Hepatocyte (in vitro differentiated cells): ENCODE measurements around the gene FOXL1. TPM values are rescaled to one million over a fixed set of nuclear protein-coding genes. Genes with fewer than 3 reads are reported as not detected.

Source experiments
- DNase-seq: peaks from one replicate; pipeline ENCODE4 v3.0.0-alpha.2; 2016; ENCODE audit warnings: low spot score
- H2AFZ ChIP-seq: fragments of 200-600 bp; sonication (generic); 2 replicates; pipeline ENCODE4 v1.6.0; 2016; ENCODE audit warnings: antibody characterized with exemption, mild to moderate bottlenecking
- H3K27ac ChIP-seq: fragments of 200-600 bp; sonication (generic); 2 replicates; pipeline ENCODE4 v1.5.1; 2016; ENCODE audit warnings: mild to moderate bottlenecking
- H3K27me3 ChIP-seq: fragments of 200-600 bp; sonication (generic); 2 replicates; pipeline ENCODE4 v1.6.1; 2016
- H3K36me3 ChIP-seq: fragments of 200-600 bp; sonication (generic); replicated peaks from 2 replicates; pipeline ENCODE4 v1.5.1; 2016; ENCODE audit warnings: low read depth; ENCODE audit not compliant: insufficient read depth
- H3K4me1 ChIP-seq: fragments of 200-600 bp; sonication (generic); 2 replicates; pipeline ENCODE4 v1.5.1; 2016; ENCODE audit warnings: mild to moderate bottlenecking, moderate library complexity; ENCODE audit not compliant: insufficient read depth
- H3K4me2 ChIP-seq: fragments of 200-600 bp; sonication (generic); 2 replicates; pipeline ENCODE4 v1.6.0; 2016
- H3K4me3 ChIP-seq: fragments of 200-600 bp; sonication (generic); 2 replicates; pipeline ENCODE4 v1.5.1; 2016; ENCODE audit warnings: mild to moderate bottlenecking
- H3K79me2 ChIP-seq: fragments of 200-600 bp; sonication (generic); 2 replicates; pipeline ENCODE4 v1.6.0; 2017; ENCODE audit warnings: mild to moderate bottlenecking
- H3K9me2 ChIP-seq: fragments of 200-600 bp; sonication (generic); replicated peaks from 2 replicates; pipeline ENCODE4 v1.6.0; 2017; ENCODE audit warnings: mild to moderate bottlenecking; ENCODE audit not compliant: insufficient read depth
- H3K9me3 ChIP-seq: fragments of 200-600 bp; sonication (generic); 2 replicates; pipeline ENCODE4 v1.5.1; 2016; ENCODE audit warnings: low read depth, mild to moderate bottlenecking
- H4K20me1 ChIP-seq: fragments of 200-600 bp; sonication (generic); 2 replicates; pipeline ENCODE4 v1.6.0; 2016; ENCODE audit warnings: mild to moderate bottlenecking; ENCODE audit not compliant: insufficient read depth, poor library complexity, severe bottlenecking
- EZH2 ChIP-seq: fragments of 200-600 bp; sonication (generic); IDR thresholded peaks from 2 replicates; pipeline ENCODE4 v1.6.1; 2016; ENCODE audit warnings: antibody characterized with exemption, mild to moderate bottlenecking, borderline replicate concordance
- EZH2phosphoT487 ChIP-seq: fragments of 200-600 bp; sonication (generic); IDR thresholded peaks from one replicate; pipeline ENCODE4 v1.6.1; 2018; ENCODE audit warnings: antibody characterized with exemption, mild to moderate bottlenecking, low read depth, moderate library complexity; ENCODE audit not compliant: unreplicated experiment, severe bottlenecking
- WGBS: methylation state at CpG from one replicate; pipeline ENCODE4 v1.1.6; 2016; ENCODE audit warnings: low lambda C conversion rate; ENCODE audit errors: missing lambda C conversion rate; 5-methylcytosine and 5-hydroxymethylcytosine counted together
- polyA plus RNA-seq: library from polyadenylated mRNA; unstranded; fragments of >200 nt; fragmentation: Nextera tagmentation; extraction: Ambion mirVana; gene quantifications from 2 replicates; pipeline ENCODE4 v1.2.1, GENCODE V29; 2016
- total RNA-seq: library from RNA; depleted of rRNA; stranded (reverse); fragments of >200 nt; gene quantifications from 2 replicates; pipeline ENCODE4 v1.2.3, GENCODE V29; 2014
- TF ChIP-seq, protein P1 (sequence below): fragments of 200-600 bp; sonication (generic); IDR thresholded peaks from 2 replicates; pipeline ENCODE4 v1.5.1; 2016; ENCODE audit warnings: antibody characterized with exemption, mild to moderate bottlenecking; ENCODE audit not compliant: poor library complexity

The FOXL1 gene
- total and polyA plus RNA-seq, 2 experiments from 2014 or later, result 1.3 to 3.1 TPM

DNA sequence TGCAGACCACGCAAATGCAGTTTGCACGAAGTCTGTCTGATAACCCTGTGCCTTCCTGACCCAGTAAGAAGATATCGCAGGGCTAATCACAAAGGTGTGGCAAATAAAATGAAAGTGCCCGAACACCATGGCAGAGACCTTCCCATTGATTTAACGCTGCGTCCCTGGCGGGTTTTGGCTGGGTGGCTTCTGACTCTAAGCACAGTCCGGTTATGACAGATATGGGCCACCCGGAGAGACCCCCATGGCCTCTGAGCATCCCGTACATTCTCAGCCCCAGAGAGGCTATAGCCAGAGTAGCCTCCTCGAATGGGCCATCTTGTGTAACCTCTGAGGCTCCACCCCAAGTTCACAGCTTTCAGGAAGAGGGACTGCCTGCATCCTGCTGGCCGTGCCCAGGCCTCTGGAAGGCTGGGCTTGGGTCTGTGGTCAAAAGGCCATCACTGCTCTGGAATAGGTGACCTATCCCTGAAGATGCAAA lies 6.3 kb upstream of the FOXL1 start:
- H3K4me2 ChIP-seq, result no peak overlapping the region

DNA sequence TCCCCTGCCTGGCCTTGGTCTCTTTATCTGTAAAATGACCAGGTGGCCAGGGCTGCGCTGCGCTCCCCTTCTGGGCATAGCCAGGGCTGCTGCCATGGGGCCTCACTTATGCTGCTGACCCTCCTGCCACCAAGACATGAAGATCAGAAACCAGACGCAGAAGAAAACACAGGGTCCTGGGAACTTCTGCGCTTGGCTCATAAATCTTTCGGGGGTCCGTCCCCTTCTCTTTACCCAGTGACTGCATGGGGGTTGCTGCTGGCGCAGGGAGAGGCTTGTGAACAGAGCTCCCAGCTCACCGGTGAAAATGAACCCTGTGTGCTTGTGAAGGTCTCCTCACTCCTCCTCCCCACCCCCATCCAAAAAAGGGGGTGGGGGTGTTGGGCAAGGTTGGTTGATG lies 5.7 kb upstream of the FOXL1 start:
- Histone ChIP-seq H3K9me3 (no peaks in the 10 kb centered on the region), H3K36me3 (no peaks in the 10 kb centered on the region), H3K4me1 (peaks cover 7% of the 10 kb centered on the region), H4K20me1 (no peaks in the 10 kb centered on the region), H3K4me3 (no peak overlapping the region), H3K9me2 (no peaks in the 10 kb centered on the region), H3K79me2 (no peaks in the 10 kb centered on the region), H2AFZ (no peak overlapping the region), H3K27me3 (peaks cover 90% of the 10 kb centered on the region), H3K4me2 (no peak overlapping the region), H3K27ac (no peak overlapping the region)
- no peak for TF ChIP-seq EZH2phosphoT487
- no peak for TF ChIP-seq EZH2
- TF ChIP-seq, protein P1, sequence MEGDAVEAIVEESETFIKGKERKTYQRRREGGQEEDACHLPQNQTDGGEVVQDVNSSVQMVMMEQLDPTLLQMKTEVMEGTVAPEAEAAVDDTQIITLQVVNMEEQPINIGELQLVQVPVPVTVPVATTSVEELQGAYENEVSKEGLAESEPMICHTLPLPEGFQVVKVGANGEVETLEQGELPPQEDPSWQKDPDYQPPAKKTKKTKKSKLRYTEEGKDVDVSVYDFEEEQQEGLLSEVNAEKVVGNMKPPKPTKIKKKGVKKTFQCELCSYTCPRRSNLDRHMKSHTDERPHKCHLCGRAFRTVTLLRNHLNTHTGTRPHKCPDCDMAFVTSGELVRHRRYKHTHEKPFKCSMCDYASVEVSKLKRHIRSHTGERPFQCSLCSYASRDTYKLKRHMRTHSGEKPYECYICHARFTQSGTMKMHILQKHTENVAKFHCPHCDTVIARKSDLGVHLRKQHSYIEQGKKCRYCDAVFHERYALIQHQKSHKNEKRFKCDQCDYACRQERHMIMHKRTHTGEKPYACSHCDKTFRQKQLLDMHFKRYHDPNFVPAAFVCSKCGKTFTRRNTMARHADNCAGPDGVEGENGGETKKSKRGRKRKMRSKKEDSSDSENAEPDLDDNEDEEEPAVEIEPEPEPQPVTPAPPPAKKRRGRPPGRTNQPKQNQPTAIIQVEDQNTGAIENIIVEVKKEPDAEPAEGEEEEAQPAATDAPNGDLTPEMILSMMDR, result no peak
- 87% methylated on average over 8 of the region's 8 CpGs for WGBS
- no peak for DNase-seq

More for the DNA sequence above, 6.3 kb upstream of the FOXL1 start:
- WGBS, result 76% methylated on average over 12 of the region's 12 CpGs
- TF ChIP-seq, protein P1, result no peak
- TF ChIP-seq EZH2phosphoT487 (no peak), EZH2 (no peak)
- H3K79me2 ChIP-seq, result no peaks in the 10 kb centered on the region
- H4K20me1 ChIP-seq, result no peaks in the 10 kb centered on the region
- DNase-seq, result no peak
- H3K9me3 ChIP-seq, result no peaks in the 10 kb centered on the region
- H2AFZ ChIP-seq, result no peak overlapping the region
- no peak overlapping the region for H3K27ac ChIP-seq
- H3K27me3 ChIP-seq, result peaks cover 90% of the 10 kb centered on the region
- H3K9me2 ChIP-seq, result no peaks in the 10 kb centered on the region
- no peak overlapping the region for H3K4me3 ChIP-seq
- H3K4me1 ChIP-seq, result peaks cover 7% of the 10 kb centered on the region
- H3K36me3 ChIP-seq, result no peaks in the 10 kb centered on the region

DNA sequence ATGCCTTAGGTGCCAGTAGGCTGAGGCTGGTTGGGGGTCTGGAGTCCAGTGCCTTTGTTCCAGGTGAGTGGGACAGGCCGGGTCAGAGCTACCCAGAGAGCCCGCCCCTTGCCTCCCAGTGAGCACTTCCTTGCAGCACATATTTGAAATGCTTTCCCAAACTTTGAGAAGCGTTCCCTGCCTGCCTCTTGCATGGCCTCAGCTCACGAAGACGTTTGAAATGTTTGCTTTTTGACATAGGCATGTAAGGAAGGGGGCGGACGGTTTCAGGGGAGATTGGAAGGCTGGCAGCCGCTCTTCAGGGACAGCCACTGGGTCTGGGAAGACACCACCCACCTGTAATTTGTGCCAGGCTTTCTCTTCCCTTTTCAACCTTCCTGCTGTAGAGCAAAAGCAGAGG lies 5.1 kb upstream of the FOXL1 start:
- Histone ChIP-seq H3K4me2 (no peak overlapping the region), H3K79me2 (no peaks in the 10 kb centered on the region), H3K9me2 (no peaks in the 10 kb centered on the region), H3K4me1 (peaks cover 7% of the 10 kb centered on the region), H2AFZ (no peak overlapping the region), H3K27me3 (peaks cover 93% of the 10 kb centered on the region), H3K36me3 (no peaks in the 10 kb centered on the region), H3K9me3 (no peaks in the 10 kb centered on the region), H3K4me3 (no peak overlapping the region), H4K20me1 (no peaks in the 10 kb centered on the region), H3K27ac (no peak overlapping the region)
- WGBS, result 38% methylated on average over 8 of the region's 8 CpGs
- TF ChIP-seq, protein P1, result no peak
- TF ChIP-seq EZH2phosphoT487 (no peak), EZH2 (no peak)
- no peak for DNase-seq
